ENCODE results near the gene CLDN6. TPM values are rescaled to one million over a fixed set of nuclear protein-coding genes. Genes with fewer than 3 reads are reported as not detected.
A peak's percentile ranks its signal among the peaks of the same experiment; 100 is the strongest.

Gene CLDN6
- polyA plus RNA-seq, 4 donors: 0.04 to 24.4 TPM; not detected in 2

GRCh38 chr16:3008690-3009037, 9.3 kb downstream of the CLDN6 start:
- no peaks in the 10 kb centered on the region for H3K9me3 ChIP-seq (ENCODE audit: control insufficient read depth in 2 of 2, insufficient read depth in 1 of 2, low read depth in 1 of 2, low read length in 1 of 2)
- FAIRE-seq (no peak), DNase-seq (no peak)
- peaks cover 5 to 56% (median 7%) of the 10 kb centered on the region in 3 donors for H3K4me1 ChIP-seq (ENCODE audit: control insufficient read depth in 3 of 3, insufficient read depth in 2 of 3, low read depth in 1 of 3, low read length in 2 of 3)
- whole genome bisulfite sequencing, 3 donors: 63 to 73% (median 71%) methylated on average over 4 of the region's 4 CpGs
- H3K36me3 ChIP-seq (ENCODE audit: control insufficient read depth in 3 of 3, insufficient read depth in 2 of 3, low read depth in 1 of 3, low read length in 3 of 3): peaks cover 0 to 10% (median 0%) of the 10 kb centered on the region in 3 donors
- H3K27ac ChIP-seq (ENCODE audit: low read depth in 1 of 3, low read length in 2 of 3): peak overlapping the region; percentile 94 to 98 (median 97)
- peaks cover 0 to 15% (median 6%) of the 10 kb centered on the region in 3 donors for H3K27me3 ChIP-seq (ENCODE audit: control insufficient read depth in 3 of 3, insufficient read depth in 3 of 3, low read length in 3 of 3)
- peak overlapping the region in 1 of 3 donors; percentile 24 for H3K4me3 ChIP-seq (ENCODE audit: low read depth in 1 of 3, low read length in 3 of 3)

DNA sequence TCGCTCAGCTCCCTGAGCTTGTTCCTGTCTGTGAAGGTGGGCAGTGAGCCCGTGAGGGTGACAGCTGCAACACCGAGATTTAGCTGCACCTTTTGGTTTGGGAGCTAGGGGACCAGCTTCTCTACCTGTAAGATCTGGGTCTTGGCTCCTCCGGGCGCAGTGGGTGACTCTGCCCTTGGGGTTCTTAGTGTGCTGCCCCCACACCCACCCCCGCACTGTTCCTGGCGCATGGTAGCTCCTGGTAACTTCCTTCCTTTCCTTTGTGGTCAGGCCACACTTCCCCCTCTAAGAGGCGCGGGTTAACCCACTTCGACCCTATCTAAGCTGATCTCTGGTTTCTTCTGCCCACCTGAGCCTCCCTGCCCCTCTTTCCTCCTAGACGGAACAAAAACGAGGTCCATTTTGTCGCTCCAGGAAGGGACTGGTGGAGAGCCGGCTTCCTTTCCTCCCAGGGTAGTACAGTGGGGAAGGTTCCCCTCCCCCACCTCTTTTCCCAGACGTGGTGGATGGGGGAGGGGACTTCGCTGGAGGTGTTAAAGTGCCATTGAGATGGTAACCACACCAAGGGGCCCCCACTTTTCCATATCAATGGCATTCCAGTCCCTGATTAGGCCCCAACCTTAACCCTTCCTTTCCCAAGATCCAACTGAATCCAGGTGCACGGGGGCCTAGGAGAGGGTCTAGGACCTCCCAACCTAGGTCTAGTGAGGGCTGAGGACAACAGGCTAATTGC, 9.9 kb downstream of the CLDN6 start:
- peaks cover 0 to 10% (median 0%) of the 10 kb centered on the region in 3 donors for H3K36me3 ChIP-seq (ENCODE audit: control insufficient read depth in 3 of 3, insufficient read depth in 2 of 3, low read depth in 1 of 3, low read length in 3 of 3)
- no peaks in the 10 kb centered on the region for H3K9me3 ChIP-seq (ENCODE audit: control insufficient read depth in 2 of 2, insufficient read depth in 1 of 2, low read depth in 1 of 2, low read length in 1 of 2)
- WGBS, 3 donors: 6 to 8% (median 7%) methylated on average over 17 of the region's 17 CpGs
- DNase-seq (peak; percentile 47 to 95), FAIRE-seq (no peak)
- H3K27me3 ChIP-seq (ENCODE audit: control insufficient read depth in 3 of 3, insufficient read depth in 3 of 3, low read length in 3 of 3): peaks cover 0 to 13% (median 4%) of the 10 kb centered on the region in 3 donors
- peaks cover 5 to 50% (median 7%) of the 10 kb centered on the region in 3 donors for H3K4me1 ChIP-seq (ENCODE audit: control insufficient read depth in 3 of 3, insufficient read depth in 2 of 3, low read depth in 1 of 3, low read length in 2 of 3)
- peak overlapping the region in 2 of 3 donors; percentile 34 to 43 for H3K4me3 ChIP-seq (ENCODE audit: low read depth in 1 of 3, low read length in 3 of 3)
- peak overlapping the region; percentile 94 to 98 (median 97) for H3K27ac ChIP-seq (ENCODE audit: low read depth in 1 of 3, low read length in 2 of 3)

GRCh38 chr16:3007059-3007956, 10.7 kb downstream of the CLDN6 start:
- Histone ChIP-seq H3K27me3 (ENCODE audit: control insufficient read depth in 3 of 3, insufficient read depth in 3 of 3, low read length in 3 of 3) (peaks cover 0 to 9% (median 0%) of the 10 kb centered on the region in 3 donors), H3K4me3 (ENCODE audit: low read depth in 1 of 3, low read length in 3 of 3) (peak overlapping the region in 2 of 3 donors; percentile 39 to 76), H3K9me3 (ENCODE audit: control insufficient read depth in 2 of 2, insufficient read depth in 1 of 2, low read depth in 1 of 2, low read length in 1 of 2) (no peaks in the 10 kb centered on the region), H3K4me1 (ENCODE audit: control insufficient read depth in 3 of 3, insufficient read depth in 2 of 3, low read depth in 1 of 3, low read length in 2 of 3) (peaks cover 5 to 42% (median 7%) of the 10 kb centered on the region in 3 donors), H3K36me3 (ENCODE audit: control insufficient read depth in 3 of 3, insufficient read depth in 2 of 3, low read depth in 1 of 3, low read length in 3 of 3) (peaks cover 0 to 13% (median 0%) of the 10 kb centered on the region in 3 donors), H3K27ac (ENCODE audit: low read depth in 1 of 3, low read length in 2 of 3) (peak overlapping the region; percentile 94 to 98 (median 97))
- WGBS, 3 donors: 9 to 29% (median 22%) methylated on average over 13 of the region's 13 CpGs
- FAIRE-seq (no peak), DNase-seq (peak; percentile 94 to 96)

DNA sequence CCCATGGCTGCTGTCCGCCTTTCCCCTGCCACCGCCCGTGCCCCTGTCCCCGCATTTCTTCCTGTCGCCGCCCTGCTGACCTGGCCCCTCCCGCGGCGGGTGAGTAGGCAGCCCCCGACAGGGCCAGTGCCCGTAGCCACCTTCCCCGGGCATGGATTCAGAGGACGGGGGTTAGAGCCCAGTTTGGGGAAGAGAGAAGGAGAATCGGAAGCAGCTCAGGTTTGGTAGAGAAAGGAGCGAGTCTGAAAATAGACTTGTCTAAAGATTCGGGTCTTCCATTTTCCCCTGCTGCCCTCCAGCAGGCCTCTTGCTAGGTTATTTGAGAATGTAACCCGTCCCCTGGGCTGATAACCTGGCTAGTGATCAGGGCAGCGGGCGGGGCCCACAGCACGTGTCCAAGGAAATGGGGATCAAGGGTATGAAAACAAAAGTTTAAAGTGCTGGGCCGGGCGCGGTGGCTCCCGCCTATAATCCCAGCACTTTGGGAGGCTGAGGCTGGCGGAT, 13.2 kb downstream of the CLDN6 start:
- DNase-seq: peak; percentile 78 to 79
- Histone ChIP-seq H3K9me3 (ENCODE audit: control insufficient read depth in 2 of 2, insufficient read depth in 1 of 2, low read depth in 1 of 2, low read length in 1 of 2) (no peaks in the 10 kb centered on the region), H3K4me3 (ENCODE audit: low read depth in 1 of 3, low read length in 3 of 3) (peak overlapping the region; percentile 55 to 91 (median 76)), H3K36me3 (ENCODE audit: control insufficient read depth in 3 of 3, insufficient read depth in 2 of 3, low read depth in 1 of 3, low read length in 3 of 3) (peaks cover 0 to 34% (median 0%) of the 10 kb centered on the region in 3 donors), H3K4me1 (ENCODE audit: control insufficient read depth in 3 of 3, insufficient read depth in 2 of 3, low read depth in 1 of 3, low read length in 2 of 3) (peaks cover 5 to 23% (median 7%) of the 10 kb centered on the region in 3 donors), H3K27me3 (ENCODE audit: control insufficient read depth in 3 of 3, insufficient read depth in 3 of 3, low read length in 3 of 3) (peaks cover 0 to 3% (median 0%) of the 10 kb centered on the region in 3 donors), H3K27ac (ENCODE audit: low read depth in 1 of 3, low read length in 2 of 3) (peak overlapping the region; percentile 92 to 98 (median 97))
- whole genome bisulfite sequencing, 3 donors: 2 to 15% (median 9%) methylated on average over 22 to 25 of the region's 25 CpGs
- FAIRE-seq: no peak

DNA sequence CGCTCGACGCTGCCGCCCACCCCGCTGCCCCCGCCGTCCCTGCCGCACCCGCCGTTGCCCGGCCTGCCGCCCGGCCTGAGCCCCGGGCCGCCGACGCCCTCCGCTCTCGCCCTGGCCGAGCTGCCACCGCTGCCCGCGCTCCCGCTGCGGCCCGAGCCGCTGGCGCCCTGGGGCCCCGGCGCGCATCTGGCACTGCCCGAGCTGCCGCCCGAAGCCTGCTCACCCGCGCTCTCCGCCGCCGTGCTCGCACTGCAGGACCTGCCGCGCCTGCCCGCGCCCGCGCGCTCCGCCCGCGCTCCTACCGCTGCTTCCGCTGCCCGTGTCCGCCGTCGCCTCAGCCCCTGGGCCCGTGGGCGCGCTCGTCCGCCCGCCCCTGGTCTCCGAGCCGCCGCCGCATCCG, 13.7 kb downstream of the CLDN6 start:
- no peaks in the 10 kb centered on the region for H3K9me3 ChIP-seq (ENCODE audit: control insufficient read depth in 2 of 2, insufficient read depth in 1 of 2, low read depth in 1 of 2, low read length in 1 of 2)
- H3K4me1 ChIP-seq (ENCODE audit: control insufficient read depth in 3 of 3, insufficient read depth in 2 of 3, low read depth in 1 of 3, low read length in 2 of 3): peaks cover 5 to 18% (median 7%) of the 10 kb centered on the region in 3 donors
- peaks cover 0 to 39% (median 0%) of the 10 kb centered on the region in 3 donors for H3K36me3 ChIP-seq (ENCODE audit: control insufficient read depth in 3 of 3, insufficient read depth in 2 of 3, low read depth in 1 of 3, low read length in 3 of 3)
- DNase-seq (peak; percentile 18 to 64), FAIRE-seq (no peak)
- no peaks in the 10 kb centered on the region for H3K27me3 ChIP-seq (ENCODE audit: control insufficient read depth in 3 of 3, insufficient read depth in 3 of 3, low read length in 3 of 3)
- 1% methylated on average over 10 to 67 of the region's 67 CpGs for WGBS, 3 donors
- peak overlapping the region in 2 of 3 donors; percentile 46 to 93 for H3K27ac ChIP-seq (ENCODE audit: low read depth in 1 of 3, low read length in 2 of 3)
- peak overlapping the region in 2 of 3 donors; percentile 55 to 91 for H3K4me3 ChIP-seq (ENCODE audit: low read depth in 1 of 3, low read length in 3 of 3)

DNA sequence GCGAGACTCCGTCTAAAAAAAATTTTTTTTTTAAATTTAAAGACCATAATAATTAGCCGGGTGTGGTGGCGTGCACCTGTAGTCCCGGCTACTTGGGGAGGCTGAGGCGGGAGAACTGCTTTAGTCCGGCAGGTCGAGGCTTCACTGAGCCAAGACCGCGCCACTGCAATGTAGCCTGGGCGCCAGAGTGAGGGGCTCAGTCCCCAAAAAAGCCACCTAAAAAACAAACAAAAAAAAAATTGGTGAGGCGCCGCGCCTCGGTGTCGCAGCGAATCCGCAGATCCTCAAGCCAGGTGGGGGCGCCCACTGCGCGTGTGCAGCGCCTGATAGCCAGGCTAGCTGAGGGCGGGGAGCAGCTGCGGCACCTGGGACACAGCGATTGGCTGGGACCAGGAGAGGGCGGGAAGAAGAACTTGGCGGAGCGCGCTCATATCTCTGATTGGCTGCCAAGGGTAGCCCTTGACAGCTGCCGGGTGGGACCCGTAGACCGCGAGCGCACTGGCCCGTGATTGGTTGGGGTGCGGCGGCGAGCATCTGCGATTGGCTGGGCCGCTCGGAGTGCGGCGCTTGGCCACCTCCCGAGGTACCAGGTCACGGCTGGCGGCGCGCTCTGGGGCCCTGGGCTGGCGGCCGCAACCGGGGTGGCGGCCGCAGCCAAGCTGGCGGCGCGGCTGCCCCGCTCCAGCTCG, 14.3 kb downstream of the CLDN6 start:
- peak overlapping the region in 2 of 3 donors; percentile 46 to 93 for H3K27ac ChIP-seq (ENCODE audit: low read depth in 1 of 3, low read length in 2 of 3)
- WGBS, 3 donors: 4 to 6% (median 6%) methylated on average over 34 to 58 of the region's 58 CpGs
- H3K4me3 ChIP-seq (ENCODE audit: low read depth in 1 of 3, low read length in 3 of 3): peak overlapping the region in 1 of 3 donors; percentile 91
- H3K4me1 ChIP-seq (ENCODE audit: control insufficient read depth in 3 of 3, insufficient read depth in 2 of 3, low read depth in 1 of 3, low read length in 2 of 3): peaks cover 5 to 12% (median 7%) of the 10 kb centered on the region in 3 donors
- peak; percentile 99 to 100 for DNase-seq
- no peaks in the 10 kb centered on the region for H3K9me3 ChIP-seq (ENCODE audit: control insufficient read depth in 2 of 2, insufficient read depth in 1 of 2, low read depth in 1 of 2, low read length in 1 of 2)
- H3K36me3 ChIP-seq (ENCODE audit: control insufficient read depth in 3 of 3, insufficient read depth in 2 of 3, low read depth in 1 of 3, low read length in 3 of 3): peaks cover 0 to 45% (median 0%) of the 10 kb centered on the region in 3 donors
- H3K27me3 ChIP-seq (ENCODE audit: control insufficient read depth in 3 of 3, insufficient read depth in 3 of 3, low read length in 3 of 3): no peaks in the 10 kb centered on the region
- no peak for FAIRE-seq

GRCh38 chr16:3001316-3001715, 16.7 kb downstream of the CLDN6 start:
- H3K9me3 ChIP-seq (ENCODE audit: control insufficient read depth in 2 of 2, insufficient read depth in 1 of 2, low read depth in 1 of 2, low read length in 1 of 2): no peaks in the 10 kb centered on the region
- H3K4me1 ChIP-seq (ENCODE audit: control insufficient read depth in 3 of 3, insufficient read depth in 2 of 3, low read depth in 1 of 3, low read length in 2 of 3): no peaks in the 10 kb centered on the region
- H3K27ac ChIP-seq (ENCODE audit: low read depth in 1 of 3, low read length in 2 of 3): no peak overlapping the region
- H3K36me3 ChIP-seq (ENCODE audit: control insufficient read depth in 3 of 3, insufficient read depth in 2 of 3, low read depth in 1 of 3, low read length in 3 of 3): peaks cover 0 to 48% (median 0%) of the 10 kb centered on the region in 3 donors
- H3K27me3 ChIP-seq (ENCODE audit: control insufficient read depth in 3 of 3, insufficient read depth in 3 of 3, low read length in 3 of 3): no peaks in the 10 kb centered on the region
- FAIRE-seq: no peak
- H3K4me3 ChIP-seq (ENCODE audit: low read depth in 1 of 3, low read length in 3 of 3): no peak overlapping the region
- 79 to 91% (median 90%) methylated on average over 12 of the region's 12 CpGs for WGBS, 3 donors
- no peak for DNase-seq
